HG02763 (cell line): ENCODE results near the gene SMC3.
"Not testable (repeated sequence)": the region's sequence is repeated elsewhere in the genome, so short reads cannot be mapped to it uniquely, and the experiment has no call there.

Source experiments
- ATAC-seq: cut with Tn5 transposase; IDR thresholded peaks from one replicate; pipeline ENCODE4 v1.9.1; 2021; ENCODE audit warnings: mild to moderate bottlenecking, moderate library complexity; ENCODE audit not compliant: unreplicated experiment

SMC3 gene

GRCh38 chr10:110567201-110568054 lies at the start of gene SMC3:
Gene SMC3, plus strand, starts transcription at chr10:110567695. Its CDS starts 122 bp downstream, at chr10:110567817.
- peak; percentile 90 for ATAC-seq

DNA sequence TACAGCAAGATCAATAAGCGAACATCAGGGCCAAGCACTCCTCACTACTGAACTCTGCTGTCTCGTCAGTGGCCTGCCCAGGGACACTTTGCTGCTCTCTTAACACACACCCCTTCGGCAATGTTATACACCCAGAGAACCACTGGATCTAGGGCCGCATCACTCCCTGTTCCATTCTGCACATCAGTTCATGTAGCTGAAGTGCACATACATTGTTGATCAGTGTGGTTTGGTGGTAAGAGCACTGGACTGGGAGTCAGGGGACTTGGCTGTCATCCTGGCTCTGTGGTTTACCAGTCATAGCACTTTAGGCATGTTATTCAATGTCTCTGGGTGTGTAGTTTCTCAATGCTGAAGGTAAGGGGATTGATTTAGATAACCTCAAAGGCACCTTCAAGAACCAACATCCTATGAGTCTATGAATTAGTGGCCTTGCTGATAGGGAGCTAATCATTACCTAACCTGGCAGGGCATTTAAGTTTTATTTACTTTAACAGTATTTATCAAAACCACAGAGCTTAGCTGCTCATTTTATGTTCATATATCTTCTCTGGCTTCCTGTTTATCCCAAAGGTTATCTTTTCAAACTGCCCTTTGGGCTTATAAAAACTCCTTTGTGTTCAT lies 45.0 kb upstream of the SMC3 start:
- ATAC-seq, result no peak

DNA sequence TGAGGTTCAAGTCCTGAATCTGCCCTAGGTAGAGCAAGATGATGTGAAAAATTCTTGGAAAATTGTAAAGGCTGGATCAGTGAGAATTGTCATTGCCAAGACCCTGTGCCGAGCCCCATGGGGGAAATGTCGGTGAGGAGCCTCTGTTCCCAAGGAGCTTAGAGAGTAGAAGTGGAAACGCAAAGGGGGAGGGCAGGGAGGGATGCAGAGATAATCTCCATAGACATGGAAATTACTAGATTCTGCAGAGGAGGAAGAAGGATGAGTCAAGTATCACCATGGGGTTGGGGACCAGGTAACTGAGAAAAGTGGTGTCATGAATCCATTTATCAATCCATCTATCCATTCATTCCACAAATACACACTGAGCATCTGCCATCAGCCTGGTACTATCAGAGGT lies 43.8 kb upstream of the SMC3 start:
- ATAC-seq, result no peak

DNA sequence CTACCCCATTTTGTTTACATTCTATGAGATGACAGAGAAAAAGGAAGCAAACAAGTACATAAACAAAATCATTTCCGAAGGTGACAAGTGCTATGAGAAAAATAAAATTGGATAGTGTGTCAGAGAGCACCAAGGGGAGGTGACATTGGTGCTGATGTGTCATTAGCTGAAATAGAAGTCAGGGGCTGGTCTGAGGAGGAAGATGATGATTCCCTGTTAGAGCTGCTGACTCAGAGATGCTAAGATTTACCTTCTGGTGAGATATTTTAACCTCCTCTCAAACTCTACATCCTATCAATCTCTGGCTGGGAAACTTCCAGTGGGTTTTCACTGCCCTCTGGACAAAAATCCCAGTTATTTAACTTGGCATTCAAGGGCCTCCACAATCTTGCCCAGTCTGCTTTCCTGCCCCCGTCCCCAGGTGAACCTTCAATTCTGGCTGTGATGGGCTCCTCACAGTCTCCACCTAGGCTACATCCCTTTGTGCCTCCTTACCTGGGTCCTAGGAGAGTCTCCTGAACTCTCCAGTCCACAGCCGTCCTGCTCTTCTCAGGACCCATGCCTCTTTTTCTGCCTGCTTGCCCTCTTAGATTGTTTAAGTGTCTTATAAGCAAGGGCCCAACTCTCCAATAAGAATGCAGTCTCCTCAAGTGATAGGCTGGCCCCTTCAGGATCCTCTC lies 43.2 kb upstream of the SMC3 start:
- no peak for ATAC-seq

DNA sequence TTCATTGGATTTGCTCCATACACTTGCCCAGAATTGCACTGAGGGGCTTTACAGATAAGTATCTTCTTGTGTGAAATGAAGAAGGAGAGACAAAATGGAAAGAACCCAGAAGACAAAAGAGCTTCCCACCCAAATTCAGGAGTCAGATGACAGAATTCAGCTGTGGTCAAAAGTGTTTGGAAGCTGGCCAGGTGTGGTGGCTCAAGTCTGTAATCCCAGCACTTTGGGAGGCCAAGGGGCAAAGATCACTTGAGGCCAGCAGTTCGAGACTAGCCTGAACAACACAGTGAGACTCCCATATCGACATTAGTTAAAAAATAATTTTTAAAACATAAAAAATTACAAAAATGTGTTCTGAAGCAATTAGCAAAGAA lies 42.6 kb upstream of the SMC3 start:
- no peak for ATAC-seq

- ATAC-seq, result no peak
Measured at GRCh38 chr10:110525349-110526260, 41.9 kb upstream of the SMC3 start.

DNA sequence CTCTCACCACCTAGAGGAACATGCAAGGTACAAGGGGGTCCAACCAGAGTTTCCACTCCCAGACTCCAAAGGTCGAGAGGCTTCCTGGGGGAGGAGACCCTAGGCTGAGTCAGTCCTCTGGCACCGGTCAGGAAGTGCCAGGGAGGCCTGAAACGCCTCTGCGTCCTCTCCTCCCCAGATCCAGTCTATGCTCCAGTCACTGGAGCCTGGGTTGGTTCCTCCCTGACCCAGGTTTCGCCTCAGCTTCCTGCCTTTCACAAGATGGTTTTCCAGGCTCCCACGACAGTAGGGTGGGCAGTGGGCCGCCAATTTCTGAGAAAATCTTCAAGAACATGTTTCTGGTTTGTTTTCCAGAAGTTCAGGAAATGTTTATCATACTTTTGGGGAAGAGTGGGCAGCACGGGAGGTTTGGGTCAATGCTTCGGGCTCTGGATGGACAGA lies 39.7 kb upstream of the SMC3 start:
- ATAC-seq, result no peak

DNA sequence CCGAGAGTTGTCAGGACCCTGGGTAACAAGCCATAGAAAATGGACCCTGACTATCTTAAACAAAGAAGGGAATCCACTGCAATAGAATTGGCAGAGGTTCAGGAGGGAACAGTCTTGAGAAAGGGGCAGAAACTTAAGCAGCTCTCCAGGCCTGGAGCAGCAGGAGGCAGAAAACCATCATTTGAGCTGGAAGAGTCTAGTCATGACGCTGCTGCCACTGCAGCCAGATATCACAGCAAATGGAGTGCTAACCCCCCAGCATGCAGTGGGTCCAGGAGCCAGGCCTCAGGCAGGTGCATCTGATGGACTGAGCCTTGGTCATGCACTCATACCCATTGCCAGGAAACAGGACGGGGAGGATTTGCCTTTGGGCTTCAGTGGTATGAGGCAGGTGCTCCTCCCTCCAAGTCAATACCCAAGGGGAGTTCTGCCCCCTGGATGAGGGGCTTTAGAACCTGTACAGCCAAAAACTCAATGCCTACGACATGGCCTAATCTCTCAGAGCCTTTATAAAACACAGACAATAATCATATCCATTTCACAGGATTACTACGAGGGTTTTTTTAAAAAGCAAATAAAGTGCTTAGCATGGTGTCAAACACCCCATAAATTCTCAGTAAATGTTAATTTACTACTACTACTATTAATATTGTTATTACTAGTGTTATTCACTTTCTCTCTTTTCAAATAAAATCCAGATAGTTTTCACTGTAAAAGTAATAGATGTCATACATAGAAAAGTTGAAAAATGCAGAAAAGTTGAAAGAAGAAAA lies 39.1 kb upstream of the SMC3 start:
- ATAC-seq, result peak; percentile 14

DNA sequence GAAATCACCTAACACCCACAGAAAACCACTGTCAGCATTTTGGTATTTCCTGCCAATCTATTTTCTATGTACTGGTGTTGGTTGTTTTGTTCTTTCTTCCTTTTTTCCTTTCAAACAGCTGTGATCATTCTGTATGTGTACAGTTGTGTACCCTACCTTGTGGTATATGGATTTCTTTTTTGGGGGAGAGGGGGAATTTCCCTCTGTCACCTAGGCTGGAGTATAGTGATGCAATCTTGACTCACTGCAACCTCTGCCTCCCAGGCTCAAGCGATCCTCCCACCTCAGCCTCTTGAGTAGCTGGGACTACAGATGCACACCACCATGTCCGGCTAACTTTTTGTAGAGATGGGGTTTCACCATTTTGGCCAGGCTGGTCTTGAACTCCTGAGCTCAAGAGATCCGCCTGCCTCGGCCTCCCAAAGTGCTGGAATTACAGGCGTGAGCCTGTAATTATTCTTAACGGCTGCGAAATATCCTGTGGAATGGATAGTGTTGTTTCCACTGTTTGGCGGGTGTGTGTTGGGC lies 38.4 kb upstream of the SMC3 start:
- ATAC-seq, result peak; percentile 74

GRCh38 chr10:110529596-110530011 lies 37.9 kb upstream of the SMC3 start:
- no peak for ATAC-seq

- no peak for ATAC-seq
Measured at GRCh38 chr10:110530131-110530831, 37.2 kb upstream of the SMC3 start.

- ATAC-seq, result no peak
Measured at GRCh38 chr10:110531687-110532086, 35.8 kb upstream of the SMC3 start.

- ATAC-seq, result not testable (repeated sequence)
Measured at GRCh38 chr10:110532628-110533027, 34.9 kb upstream of the SMC3 start.

GRCh38 chr10:110533149-110533548 lies 34.3 kb upstream of the SMC3 start:
- no peak for ATAC-seq

DNA sequence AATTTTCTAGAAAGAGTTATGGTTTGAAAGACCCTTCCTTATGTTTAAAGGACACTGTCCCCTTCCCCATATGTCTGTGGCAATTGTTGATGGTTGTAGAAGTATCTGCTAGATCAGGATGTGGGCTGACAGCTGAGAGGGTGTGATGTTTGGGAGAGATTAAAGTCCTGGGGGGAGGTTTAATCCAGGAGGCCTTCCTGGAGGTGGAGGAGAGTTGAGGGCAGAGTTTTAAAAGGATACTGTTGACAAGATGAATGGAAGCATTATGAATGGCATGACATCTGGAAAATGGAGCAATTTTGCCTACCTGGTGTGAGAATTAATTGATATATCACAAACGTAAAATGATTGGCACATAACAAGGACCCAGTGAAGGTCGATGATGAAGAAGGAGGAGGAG lies 32.9 kb upstream of the SMC3 start:
- ATAC-seq, result no peak

DNA sequence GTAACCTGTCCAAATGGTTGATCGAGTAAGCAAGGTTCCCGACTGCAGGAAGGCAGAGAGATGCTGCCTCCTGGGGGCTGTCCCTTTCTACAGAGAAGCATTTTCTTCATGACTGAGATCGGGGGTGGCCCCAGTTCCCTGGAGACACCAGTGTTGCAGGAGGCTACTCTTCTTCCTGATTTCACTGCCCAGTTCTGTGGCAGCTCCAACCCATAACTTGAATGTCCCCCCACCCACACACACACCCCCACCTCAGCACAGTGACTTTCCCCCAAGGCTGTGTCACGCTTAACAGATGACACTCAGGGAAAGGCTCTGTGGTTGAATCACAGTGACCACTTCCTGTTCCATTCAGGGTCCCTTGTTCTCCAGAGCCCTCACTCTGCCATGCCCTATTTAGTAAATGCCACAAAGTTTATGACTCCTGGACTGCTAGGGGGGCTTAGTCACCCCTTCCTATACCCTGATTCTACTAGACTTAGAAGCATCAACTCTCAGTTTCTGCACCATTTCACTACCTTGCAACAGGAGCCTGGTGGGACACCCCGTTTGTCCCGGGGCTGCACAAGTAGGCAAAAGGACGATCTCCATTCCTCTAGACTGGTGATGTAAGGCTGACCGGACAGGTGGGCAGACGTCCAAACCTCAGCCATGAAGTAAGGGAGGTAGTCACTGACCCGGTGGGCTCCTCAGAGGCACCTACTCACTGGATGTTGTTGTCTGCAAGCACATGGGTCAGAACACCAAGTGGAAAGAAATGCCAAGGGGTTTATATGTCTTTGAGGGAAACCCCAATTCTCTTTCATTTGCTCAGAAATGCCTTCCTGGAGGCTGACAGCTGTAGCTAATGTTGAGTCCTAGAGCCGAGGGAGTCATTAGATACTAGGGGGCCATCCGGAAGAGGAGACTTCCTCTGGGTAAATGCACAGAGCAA lies 31.3 kb upstream of the SMC3 start:
- peak; percentile 85 for ATAC-seq

- no peak for ATAC-seq
Measured at GRCh38 chr10:110539091-110539490, 28.4 kb upstream of the SMC3 start.

DNA sequence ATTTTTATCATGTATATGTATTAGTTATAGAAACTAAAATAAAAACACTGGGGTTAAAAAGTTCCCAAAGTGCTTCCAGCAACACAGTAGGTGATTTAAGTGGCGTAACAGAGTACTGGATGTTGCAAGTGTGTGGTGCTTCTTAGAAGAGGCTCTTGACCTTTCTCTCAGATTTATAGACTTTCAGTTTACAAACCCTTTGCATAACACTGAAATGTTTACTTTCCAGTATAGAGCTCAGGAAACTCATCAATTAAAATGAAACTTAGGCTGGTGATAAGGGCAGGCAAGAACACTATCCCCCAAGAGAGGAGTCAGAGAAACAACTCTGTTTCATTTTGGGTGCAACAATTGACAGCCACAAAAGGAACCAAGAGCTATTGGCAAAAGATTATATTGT lies 27.5 kb upstream of the SMC3 start:
- ATAC-seq, result no peak
